Measurements from ENCODE around the gene TGIF2. TPM values are rescaled to one million over a fixed set of nuclear protein-coding genes. Genes with fewer than 3 reads are reported as not detected.

Gene TGIF2
- total and polyA plus RNA-seq, 9 of the 15 experiments (the other 6 are each of a cell fraction or from before 2014, with no cell fraction given) = 6.8 to 27.8 (median 15.7) TPM

- TF ChIP-seq CHD7 (IDR thresholded peaks at IDR 0.05; ENCODE audit: low read depth, low read length) = no peak
- TF ChIP-seq ZNF778 (CRISPR knock-in tag; IDR thresholded peaks at IDR 0.05) = no peak
- no peak for TF ChIP-seq ZNF280B (CRISPR knock-in tag; IDR thresholded peaks at IDR 0.05)
- no peak for TF ChIP-seq TEAD2 (tag; IDR thresholded peaks at IDR 0.05)
- TF ChIP-seq KHSRP (IDR thresholded peaks at IDR 0.05) = no peak
- no peak for TF ChIP-seq ZBTB43 (CRISPR knock-in tag; IDR thresholded peaks at IDR 0.05)
- no peak for TF ChIP-seq MTF1 (CRISPR knock-in tag; IDR thresholded peaks at IDR 0.05; ENCODE audit: borderline replicate concordance)
These were observed 27.2 kb upstream of the TGIF2 start (continued) for GRCh38 chr20:36546111-36546736.

All from K562 (cell line).